Measurements from ENCODE around the gene SNX6.
"Not testable (repeated sequence)": the region's sequence is repeated elsewhere in the genome, so short reads cannot be mapped to it uniquely, and the experiment has no call there.

GRCh38 chr14:34521071-34521470, 108.9 kb downstream of the SNX6 start:
- TF ChIP-seq EZH2phosphoT487 (IDR thresholded peaks at IDR 0.05; ENCODE audit: borderline replicate concordance, low read length) = not testable (repeated sequence)
- TF ChIP-seq, protein P1, sequence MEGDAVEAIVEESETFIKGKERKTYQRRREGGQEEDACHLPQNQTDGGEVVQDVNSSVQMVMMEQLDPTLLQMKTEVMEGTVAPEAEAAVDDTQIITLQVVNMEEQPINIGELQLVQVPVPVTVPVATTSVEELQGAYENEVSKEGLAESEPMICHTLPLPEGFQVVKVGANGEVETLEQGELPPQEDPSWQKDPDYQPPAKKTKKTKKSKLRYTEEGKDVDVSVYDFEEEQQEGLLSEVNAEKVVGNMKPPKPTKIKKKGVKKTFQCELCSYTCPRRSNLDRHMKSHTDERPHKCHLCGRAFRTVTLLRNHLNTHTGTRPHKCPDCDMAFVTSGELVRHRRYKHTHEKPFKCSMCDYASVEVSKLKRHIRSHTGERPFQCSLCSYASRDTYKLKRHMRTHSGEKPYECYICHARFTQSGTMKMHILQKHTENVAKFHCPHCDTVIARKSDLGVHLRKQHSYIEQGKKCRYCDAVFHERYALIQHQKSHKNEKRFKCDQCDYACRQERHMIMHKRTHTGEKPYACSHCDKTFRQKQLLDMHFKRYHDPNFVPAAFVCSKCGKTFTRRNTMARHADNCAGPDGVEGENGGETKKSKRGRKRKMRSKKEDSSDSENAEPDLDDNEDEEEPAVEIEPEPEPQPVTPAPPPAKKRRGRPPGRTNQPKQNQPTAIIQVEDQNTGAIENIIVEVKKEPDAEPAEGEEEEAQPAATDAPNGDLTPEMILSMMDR (IDR thresholded peaks at IDR 0.05; ENCODE audit: low read depth, low read length, poor library complexity, severe bottlenecking) = not testable (repeated sequence)

Data from DOHH2 (cell line).